Measurements from ENCODE around the gene CTCFL.

GRCh38 chr20:57500962-57501361, 24.0 kb downstream of the CTCFL start:
- no peak for TF ChIP-seq EZH2 (IDR thresholded peaks at IDR 0.05; ENCODE audit: insufficient read depth, poor library complexity, severe bottlenecking)
- TF ChIP-seq EZH2phosphoT487 (IDR thresholded peaks at IDR 0.05; ENCODE audit: insufficient read depth, low read depth): no peak

Measured in GM23248 (cell line).